ENCODE measurements around the gene GCAT.
"Not testable (repeated sequence)": the region's sequence is repeated elsewhere in the genome, so short reads cannot be mapped to it uniquely, and the experiment has no call there.

The GCAT gene

DNA sequence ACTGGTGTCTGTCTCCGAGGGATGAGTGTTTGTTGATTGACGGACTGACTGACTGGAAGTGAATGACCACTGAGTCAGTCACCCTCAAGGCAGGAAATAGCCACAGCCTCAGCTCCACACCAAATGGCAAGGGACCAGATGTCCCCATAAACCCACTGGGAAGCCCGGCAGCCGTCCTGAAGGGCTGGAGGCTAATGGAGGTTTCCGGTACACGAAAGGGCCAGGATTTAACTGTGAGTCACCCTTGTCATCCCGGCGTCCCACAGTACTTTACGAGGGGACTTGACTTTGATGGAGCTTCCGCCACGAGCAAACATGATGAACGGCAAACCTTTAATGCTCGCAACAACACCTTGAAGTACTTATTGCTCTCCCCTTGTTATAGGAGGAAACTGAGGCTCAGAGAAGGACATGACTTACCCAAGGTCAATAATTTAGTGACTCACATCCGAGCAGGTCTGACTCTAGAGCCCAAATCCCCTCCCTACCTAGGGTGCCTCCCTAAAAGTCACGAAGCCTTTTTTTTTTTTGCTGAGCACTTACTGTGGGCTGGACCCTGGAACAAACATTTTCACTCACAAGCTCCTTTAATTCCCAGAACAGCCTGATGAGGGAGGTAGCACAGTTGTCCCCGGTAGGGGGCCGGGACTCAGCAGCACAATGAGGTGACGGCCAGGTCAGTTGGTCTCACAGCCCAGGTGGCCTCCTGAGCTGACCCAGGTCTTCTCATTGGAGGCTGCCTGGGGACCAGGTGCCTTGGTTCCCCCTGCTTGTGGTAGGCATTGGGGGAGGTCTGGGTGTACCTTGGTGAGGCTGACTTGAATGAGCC is 25.2 kb upstream of the GCAT start:
- no peak for DNase-seq

DNA sequence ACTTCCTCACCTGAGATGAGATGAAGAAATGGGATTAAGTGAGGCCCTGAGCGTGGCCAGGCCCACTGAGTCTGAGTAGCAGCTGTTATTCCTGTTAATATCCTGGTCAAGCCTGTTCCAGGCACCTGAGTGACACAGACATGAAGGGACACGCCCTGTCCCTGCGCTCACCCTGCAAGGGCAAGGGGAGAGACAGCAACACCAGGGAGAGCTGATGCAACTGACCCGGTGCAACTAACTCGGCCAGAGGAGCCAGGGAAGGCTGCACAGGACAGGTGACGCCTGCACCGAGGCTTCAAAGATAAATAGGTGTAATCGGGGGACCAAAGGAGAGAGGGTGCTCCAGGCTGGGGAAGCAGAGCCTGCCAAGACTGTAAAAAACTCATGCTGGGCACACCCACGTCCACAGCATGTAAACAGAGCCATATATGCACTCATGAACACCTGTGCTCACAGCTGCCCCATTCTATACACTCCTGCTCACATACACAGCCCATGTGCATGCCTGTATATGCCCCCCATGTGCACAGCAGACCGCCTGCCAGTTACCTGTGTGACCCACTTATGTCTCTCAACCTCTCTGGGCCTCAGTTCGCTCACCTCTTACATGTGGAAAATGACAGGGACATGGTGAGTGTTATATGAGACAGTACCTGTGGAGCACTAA is 22.8 kb upstream of the GCAT start:
- DNase-seq, result peak; percentile 13

DNA sequence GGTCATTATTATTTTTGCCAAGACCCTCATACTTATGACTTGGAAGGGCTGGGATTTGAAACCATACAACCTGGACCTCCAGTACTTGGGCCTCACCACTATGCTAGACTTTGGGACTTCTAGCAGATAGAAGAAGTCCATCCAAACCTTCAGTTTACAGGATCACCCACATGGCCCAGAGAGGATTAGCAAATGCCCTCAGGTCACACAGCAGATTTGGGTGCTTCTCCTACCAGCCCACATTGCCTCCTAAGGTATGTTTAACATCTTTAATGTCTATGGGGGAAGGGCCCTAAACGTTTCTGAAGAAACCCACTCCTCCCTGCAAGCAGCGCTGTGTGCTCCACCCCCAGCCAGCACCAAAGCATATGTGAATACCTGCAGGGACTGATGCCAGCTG is 17.5 kb upstream of the GCAT start:
- no peak for DNase-seq

DNA sequence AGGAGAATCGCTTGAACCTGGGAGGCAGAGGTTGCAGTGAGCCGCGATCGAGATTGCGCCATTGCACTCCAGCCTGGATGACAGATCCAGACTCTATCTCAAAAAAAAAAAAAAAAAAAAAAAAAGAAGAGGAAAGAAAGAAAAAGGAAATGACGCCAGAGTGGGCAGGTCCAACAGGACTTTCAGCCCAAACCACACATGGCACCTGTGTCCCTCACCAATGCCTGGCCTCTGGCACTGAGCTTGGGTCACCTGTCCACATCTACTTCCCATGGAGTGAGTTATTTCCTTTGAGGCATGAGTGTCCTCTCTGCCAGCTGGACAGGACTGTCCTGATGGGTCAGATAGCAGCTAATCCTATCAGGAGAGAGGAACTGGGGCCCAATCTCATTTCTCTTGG is 15.2 kb upstream of the GCAT start:
- DNase-seq, result no peak

DNA sequence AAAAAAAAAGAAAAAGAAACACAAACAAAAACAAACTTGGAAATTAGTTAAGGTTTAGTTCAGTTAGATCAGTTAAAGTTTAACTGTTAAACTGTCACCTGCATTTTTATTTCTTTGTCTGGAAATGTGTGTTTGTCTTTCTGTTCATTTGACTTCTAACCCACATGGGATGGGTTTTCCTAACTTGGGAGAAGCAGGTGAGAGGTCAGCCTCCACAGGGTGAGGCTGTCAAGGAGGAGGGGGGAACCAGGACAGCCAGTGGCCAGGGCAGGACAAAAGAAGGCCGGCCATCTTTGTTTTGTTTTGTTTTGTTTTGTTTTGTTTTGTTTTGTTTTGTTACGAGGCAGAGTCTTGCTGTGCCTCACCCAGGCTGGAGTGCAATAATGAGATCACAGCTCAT is 13.4 kb upstream of the GCAT start:
- no peak for DNase-seq

DNA sequence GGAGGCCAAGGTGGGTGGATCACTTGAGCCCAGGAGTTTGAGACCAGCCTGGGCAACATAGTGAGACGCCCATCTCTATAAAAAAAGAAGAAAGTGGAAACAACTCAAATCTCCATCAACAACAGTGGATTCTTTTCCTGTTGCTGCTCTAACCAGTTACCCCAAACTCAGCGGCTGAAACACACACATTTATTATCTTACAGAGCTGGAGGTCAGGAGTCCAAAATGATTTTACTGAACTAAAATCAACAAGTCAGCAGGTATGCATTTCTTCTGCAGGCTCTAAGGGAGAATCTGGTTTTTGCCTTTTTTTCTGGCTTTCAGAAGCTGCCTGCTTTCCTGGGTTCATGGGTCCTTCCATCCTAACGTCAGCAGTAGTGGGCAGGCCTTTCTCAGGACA is 11.7 kb upstream of the GCAT start:
- no peak for DNase-seq

DNA sequence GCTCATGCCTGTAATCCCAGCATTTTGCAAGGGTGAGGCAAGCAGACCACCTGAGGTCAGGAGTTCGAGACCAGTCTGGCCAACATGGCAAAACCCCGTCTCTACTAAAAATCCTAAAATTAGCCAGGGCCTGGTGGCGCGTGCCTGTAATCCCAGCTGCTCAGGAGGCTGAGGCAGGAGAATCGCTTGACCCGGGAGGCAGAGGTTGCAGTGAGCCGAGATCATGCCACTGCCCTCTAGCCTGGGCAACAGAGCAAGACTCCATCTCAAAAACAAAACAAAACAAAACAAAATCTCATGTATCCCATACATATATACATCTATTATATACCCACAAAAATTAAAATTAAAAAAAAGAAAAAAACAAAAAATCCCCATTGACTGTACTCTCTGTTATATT is 10.5 kb upstream of the GCAT start:
- DNase-seq, result not testable (repeated sequence)

DNA sequence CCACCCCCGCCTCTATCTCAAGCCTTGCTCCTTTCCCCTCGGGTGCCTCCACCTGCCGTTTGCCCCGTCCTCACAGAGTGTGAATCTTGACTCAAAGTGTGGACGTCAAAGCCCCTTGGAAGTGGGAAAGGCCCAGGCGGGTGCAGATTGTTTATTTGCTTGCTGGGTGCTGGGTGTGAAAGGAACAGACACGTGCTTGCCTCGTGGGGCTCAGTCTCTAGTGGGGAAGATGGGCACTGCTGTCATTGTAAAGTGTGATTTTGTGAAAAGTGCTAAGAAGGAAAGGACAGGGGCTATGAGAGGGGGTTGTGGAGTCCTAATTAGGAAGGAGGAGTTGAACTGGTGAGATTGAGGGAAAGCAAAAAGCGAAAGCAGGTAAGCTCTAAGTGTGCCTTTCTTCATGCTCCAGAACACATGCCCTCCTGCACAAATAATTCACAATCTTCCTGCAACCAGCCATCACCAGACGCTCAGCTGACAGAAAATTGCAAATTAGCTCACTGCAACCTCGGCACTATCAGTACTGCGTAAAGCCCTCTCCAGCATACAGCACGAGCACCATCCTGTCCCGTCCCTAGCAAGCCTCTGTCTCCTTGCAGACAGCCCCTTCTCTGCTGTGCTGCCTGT is 9.7 kb upstream of the GCAT start:
- no peak for DNase-seq

DNA sequence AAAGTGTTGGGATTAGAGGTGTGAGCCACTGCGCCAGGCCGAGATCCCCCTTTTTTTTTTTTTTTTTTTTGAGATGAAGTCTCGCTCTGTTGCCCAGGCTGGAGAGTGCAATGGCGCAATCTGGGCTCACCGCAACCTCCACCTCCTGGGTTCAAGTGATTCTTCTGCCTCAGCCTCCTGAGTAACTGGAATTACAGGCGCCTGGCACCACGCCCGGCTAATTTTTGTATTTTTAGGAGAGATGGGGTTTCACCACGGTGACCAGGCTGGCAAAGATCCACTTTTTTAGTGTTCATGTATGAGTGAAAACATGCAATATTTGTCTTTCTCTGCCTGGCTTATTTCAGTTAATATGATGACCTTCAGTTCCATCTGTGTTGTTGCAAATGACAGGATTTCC is 7.8 kb upstream of the GCAT start:
- not testable (repeated sequence) for DNase-seq

DNA sequence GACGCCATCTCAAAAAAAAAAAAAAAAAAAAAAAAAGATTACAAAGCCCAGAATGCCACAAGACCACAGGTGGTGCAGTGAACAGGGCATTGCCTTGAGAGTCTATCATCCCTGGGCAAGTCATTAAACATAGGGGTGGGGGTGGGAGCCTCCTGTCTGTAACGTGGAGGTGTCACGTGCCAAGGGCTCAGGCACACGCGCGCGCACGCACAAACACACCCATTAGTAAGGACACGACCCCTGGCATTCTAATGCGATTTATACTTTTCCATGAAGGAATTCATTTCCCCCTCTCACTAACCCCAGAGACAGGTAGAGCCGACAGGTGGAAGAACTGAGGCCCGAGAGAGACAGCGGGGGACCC is 5.8 kb upstream of the GCAT start:
- peak; percentile 45 for DNase-seq

DNA sequence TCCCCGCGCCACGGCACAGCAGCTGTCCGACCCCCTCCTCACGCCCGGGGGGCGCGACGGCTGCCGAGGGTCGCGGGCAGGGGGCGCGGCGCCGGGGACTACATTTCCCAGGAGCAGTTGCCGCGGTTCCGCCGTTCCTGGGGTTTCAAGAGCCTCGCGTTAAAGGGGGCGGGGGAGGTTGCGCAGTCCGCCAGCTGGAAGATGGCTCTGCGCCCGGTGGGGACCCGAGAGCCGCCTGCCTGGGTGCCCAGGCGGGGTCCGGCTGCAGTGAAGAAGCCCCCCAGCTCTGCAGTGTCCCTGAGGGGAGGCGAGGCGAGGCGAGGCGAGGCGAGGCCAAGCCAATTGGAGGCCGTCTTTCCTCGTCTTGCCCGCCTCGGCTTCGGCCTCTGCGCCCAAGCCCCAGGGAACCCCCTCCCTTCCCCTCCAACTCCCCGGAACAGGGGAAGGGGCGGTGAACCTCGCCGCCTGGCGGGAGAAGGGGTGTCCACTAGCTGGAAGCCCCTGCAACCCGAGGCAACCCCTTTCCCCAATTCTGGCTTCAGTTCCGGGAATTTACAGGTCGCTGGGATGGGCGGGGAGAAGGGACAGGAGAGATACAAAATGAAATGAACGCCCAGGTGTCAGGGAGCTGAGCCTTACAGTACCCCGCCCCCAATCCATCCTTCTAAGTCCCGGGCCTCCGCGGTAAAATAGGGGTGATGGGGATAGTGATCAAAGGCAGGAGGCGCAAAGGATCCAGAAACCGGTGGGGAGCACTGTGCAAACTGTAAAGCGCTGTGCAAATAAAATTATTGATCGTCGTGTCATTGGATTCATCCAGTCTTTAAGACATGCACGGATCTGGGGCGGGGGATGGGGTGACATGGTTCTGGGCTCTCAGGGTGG is 5.2 kb upstream of the GCAT start:
- peak; percentile 46 for DNase-seq

DNA sequence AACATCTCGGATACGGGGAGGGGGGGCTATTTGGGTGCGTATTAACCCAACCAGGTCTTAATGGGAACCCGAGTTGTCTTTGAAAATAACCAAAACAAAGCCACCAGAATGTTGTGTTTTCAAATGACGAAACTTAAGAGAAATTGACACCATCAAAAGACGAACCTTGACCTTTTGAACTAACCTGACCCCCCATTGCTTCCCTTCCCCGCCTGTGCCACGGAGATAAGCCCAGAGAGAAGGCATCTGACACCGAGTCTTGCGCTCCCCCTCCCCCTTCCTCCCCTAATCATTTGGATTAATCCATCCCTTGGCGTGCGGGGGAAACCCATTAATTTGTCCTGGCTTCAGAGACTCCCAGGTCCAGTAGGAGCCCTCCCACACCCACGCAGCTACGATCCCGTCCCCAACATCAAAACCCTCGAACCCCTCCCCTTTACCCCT is 4.5 kb upstream of the GCAT start:
- DNase-seq, result no peak

DNA sequence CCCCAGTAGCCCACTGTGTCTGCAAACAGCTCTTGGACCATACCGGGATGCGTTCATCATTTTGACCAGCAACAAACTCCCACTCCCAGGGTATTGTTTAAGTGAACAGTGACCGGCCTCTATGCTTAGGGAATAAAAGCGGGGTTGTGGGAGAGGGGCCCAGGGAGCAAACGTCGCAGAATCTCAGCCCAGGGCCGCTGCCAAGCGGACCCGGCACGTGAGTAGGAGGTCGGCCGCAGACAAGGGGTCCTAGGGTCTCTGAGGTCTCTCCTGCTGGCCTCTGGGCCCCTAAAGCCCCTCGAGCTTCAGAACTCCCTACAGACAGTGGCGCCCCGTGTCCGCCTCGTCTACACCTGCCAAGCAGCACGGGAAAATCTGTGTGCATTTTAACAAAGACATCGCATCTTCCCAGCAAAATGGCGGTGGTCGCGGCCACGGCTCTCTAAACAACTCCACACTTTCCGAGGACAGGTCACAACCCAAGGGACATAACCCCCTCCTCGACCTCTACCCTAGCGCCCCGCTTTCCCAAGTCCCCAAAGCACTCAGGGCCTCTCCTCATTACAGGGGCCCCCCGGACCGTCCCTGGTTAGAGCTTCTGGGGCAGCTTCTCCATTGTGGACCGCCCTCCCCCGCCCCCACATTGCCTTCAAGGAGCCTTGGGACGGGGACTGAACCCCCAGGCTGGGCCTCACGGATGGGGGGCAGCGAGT is 3.9 kb upstream of the GCAT start:
- DNase-seq, result no peak

DNA sequence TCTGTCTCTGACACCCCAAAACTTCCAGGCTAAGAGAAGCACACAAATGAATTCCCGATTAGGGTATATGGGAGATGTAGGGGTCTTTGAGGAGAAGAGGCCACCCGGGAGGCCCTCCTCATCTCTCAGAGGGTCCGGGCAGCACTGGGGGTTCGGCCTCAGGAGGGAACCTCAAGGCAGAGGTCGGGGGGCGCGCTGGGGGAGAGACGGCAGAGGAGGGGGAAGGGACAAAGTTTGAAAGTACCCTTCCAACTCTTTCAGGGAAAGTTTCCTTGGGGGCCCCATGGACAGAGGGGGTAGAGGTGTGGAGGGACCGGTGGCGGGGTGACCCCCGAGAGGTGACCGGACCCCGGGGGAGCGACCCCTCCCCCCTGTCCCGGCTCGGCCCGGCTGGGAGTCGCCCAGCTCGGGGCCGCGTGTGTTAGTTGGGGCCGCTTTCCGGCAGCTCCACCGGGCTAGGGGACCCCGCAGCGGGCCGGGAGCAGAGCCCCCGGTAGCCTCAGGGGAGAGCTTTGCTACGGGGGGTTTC is 3.3 kb upstream of the GCAT start:
- DNase-seq, result no peak

DNA sequence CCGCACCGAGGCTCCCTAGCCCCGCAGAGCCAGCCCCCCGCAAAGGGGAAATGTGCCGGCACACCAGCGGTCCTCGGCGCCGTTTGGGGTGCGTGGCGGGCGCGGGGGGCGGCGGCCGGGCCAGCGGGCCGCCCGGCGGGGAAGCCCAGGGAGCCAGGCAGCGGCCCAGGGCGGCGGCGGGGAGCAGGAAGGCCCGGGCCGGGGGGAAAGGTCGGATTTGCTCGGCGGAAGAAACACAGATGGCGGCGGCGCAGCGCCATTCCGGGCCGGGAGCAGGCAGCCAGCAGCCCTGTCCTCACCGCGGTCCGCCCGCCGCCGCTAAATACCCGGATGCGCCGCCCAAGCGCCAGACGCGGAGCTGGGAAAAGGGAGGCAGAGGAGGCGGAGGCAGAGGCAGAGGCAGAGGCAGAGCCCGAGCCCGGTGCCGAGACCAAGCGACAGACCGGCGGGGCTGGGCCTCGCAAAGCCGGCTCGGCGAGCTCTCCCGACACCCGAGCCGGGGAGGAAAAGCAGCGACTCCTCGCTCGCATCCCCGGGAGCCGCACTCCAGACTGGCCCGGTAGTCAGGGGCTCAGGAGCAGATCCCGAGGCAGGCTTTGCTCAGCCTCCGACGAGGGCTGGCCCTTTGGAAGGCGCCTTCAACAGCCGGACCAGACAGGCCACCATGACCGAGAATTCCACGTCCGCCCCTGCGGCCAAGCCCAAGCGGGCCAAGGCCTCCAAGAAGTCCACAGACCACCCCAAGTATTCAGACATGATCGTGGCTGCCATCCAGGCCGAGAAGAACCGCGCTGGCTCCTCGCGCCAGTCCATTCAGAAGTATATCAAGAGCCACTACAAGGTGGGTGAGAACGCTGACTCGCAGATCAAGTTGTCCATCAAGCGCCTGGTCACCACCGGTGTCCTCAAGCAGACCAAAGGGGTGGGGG is 2.6 kb upstream of the GCAT start:
- peak; percentile 41 for DNase-seq

DNA sequence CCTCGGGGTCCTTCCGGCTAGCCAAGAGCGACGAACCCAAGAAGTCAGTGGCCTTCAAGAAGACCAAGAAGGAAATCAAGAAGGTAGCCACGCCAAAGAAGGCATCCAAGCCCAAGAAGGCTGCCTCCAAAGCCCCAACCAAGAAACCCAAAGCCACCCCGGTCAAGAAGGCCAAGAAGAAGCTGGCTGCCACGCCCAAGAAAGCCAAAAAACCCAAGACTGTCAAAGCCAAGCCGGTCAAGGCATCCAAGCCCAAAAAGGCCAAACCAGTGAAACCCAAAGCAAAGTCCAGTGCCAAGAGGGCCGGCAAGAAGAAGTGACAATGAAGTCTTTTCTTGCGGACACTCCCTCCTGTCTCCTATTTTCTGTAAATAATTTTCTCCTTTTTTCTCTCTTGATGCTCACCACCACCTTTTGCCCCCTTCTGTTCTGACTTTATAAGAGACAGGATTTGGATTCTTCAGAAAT is 1.9 kb upstream of the GCAT start:
- no peak for DNase-seq

DNA sequence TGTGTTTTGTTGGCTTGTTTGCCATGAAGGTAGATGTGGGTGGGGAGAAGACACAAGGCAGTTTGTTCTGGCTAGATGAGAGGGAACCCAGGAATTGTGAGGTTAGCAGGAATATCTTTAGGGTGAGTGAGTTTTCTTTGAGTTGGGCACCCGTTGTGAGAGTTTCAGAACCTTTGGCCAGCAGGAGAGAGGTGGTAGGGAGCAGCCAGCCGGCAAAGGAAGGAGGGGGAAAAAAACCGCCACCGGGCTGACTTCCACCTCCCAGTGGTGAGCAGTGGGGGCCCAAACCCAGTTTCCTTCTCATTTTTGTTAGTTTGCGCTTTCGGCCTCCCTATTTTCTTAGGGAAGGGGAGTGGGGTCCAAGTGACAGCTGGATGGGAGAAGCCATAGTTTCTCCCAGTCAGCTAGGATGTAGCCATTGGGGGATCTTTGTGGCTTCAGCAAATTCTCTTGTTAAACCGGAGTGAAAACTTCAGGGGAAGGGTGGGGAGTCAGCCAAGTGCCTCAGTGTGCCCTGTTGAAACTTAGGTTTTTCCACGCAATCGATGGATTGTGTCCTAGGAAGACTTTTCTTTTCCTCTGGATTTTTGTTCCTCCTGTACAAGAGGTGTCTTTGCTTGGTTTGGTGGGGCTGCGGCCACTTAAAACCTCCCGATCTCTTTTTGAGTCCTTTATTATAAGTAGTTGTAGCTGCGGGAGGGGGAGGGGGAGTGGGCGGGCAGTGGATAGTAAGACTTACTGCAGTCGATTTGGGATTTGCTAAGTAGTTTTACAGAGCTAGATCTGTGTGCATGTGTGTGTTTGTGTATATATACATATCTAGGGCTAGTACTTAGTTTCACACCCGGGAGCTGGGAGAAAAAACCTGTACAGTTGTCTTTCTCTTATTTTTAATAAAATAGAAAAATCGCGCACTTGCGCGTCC is 1.1 kb upstream of the GCAT start:
- DNase-seq, result no peak

DNA sequence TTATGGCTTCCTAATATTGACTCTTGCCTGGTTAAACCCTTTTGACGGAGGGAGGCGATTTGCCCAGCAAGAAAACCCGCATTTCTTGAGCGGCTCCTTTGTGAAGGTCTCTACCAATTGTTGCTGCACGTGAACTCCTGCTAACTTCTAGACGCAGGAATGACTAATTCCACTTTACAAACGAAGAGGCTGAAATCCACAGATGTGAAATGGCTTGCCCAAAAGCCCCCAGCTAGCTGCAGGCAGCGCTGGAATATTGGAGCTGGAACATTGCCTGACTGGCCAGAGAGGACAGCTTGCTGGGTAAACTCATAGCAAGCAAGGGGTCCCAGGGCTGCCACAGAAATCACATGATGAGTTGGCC is 542 bp downstream of the GCAT start:
- no peak for DNase-seq

DNA sequence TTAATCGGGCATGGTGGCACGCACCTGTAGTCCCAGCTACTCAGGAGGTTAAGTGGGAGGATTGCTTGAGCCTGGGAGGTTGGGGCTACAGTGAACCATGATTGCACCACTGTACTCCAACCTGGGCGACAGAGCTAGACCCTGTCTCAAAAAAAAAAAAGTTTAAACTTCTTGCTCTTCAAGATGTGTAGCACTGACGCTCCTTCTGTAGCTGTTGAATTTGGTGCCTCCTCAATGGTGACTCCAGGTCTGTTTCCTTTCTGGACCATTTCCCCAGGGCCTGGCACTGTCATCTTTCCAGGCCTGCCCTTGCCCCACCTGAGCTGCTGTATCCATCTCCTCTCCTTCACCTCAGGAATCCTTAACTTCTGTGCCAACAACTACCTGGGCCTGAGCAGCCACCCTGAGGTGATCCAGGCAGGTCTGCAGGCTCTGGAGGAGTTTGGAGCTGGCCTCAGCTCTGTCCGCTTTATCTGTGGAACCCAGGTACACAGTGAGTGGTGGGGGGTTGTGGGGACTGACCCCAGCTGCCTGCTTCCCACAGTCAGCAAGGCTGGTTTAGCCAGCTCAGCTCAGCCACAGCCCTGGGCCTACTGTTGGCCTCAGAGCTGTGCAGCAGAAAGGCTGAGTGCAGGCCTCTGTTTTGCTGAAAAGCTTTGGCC is 2.1 kb downstream of the GCAT start:
- no peak for DNase-seq

All from DMS79 treated with DMSO at 0.1 percent for 48 hours (cell line).